ENCODE results near the gene MMP25. TPM values are rescaled to one million over a fixed set of nuclear protein-coding genes. Genes with fewer than 3 reads are reported as not detected.

Gene MMP25
- total and polyA plus RNA-seq, 10 of the 15 experiments (the other 5 are each of a cell fraction or from before 2014, with no cell fraction given): 0.03 to 0.36 (median 0.13) TPM; not detected in 1

DNA sequence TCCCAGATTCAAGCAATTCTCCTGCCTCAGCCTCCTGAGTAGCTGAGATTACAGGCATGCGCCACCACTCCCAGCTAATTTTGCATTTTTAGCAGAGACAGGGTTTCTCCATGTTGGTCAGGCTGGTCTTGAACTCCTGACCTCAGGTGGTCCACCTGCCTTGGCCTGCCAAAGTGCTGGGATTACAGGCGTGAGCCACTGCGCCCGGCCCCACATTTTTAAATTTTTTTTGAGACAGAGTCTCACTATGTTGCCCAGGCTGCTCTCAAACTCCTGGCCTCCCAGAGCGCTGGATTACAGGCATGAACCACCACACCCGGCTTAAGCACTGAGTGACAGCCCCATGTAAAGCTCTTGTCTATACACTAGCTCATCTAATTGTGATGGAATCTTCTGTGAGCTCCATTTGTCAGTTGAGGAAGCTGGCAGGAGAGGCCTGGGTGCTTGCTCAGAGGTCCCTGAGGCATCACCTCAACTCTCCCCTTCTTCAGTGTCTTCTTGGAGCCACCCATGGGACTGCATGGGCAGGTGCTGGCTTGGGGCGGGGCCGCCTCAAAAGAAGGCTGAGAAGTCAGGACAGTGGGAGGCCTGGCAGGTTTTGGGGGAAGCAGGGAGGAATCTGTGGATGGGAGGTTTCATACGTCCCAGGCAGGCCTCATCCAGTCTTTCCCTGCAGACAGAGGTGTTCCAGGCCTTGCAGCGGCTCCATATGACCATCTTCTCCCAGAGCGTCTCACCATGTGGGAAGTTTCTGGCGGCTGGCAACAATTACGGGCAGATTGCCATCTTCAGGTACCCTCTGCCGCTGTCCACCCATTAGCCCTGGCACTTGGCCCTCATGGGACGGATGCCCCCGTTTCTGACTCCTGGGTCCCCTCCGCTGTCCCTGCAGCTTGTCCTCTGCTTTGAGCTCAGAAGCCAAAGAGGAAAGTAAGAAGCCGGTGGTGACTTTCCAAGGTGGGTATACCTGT, 21.0 kb upstream of the MMP25 start:
- Histone ChIP-seq H2AFZ (ENCODE audit: control insufficient read depth, low read depth, low read length) (no peak overlapping the region), H4K20me1 (ENCODE audit: control insufficient read depth, insufficient read depth) (0 out of 2 replicates have a peak, but pooled peaks cover 3% of the 10 kb centered on the region), H3K9ac (ENCODE audit: control insufficient read depth, insufficient read depth, low read length) (no peak overlapping the region), H3K9me3 (replicated peaks; ENCODE audit: control insufficient read depth, insufficient read depth, low read length) (no peaks in the 10 kb centered on the region), H3K4me3 (no peak overlapping the region), H3K4me1 (ENCODE audit: control insufficient read depth, insufficient read depth, low read length) (peaks cover 25% of the 10 kb centered on the region), H3K79me2 (ENCODE audit: control insufficient read depth, insufficient read depth, low read length) (no peaks in the 10 kb centered on the region), H3K4me2 (ENCODE audit: control insufficient read depth, insufficient read depth) (no peak overlapping the region), H3K27ac (ENCODE audit: control insufficient read depth, insufficient read depth) (no peak overlapping the region), H3K27me3 (replicated peaks in 1 of 2; ENCODE audit: control insufficient read depth in 2 of 2, insufficient read depth in 2 of 2, low read length in 1 of 2) (peaks cover 6 to 8% of the 10 kb centered on the region in 2 experiments), H3K36me3 (ENCODE audit: control insufficient read depth in 2 of 2, insufficient read depth in 2 of 2, low read length in 1 of 2) (peaks cover 4 to 7% of the 10 kb centered on the region in 2 experiments; a peak in 3 of 4 replicates)
- DNase-seq (ENCODE audit: low read depth, low spot score): no peak
- CTCF ChIA-PET: interaction anchor here (1.1 to 18.2 kb wide), 4 partner anchors 16 to 105 kb away, joined by 3 to 421 read pairs (median 6); no protein-coding TSS in a partner anchor
- no peak for TF ChIP-seq SPI1 (IDR thresholded peaks at IDR 0.05; ENCODE audit: borderline replicate concordance, insufficient read depth, low read depth, low read length)
- TF ChIP-seq IKZF1 (conservative IDR thresholded peaks at IDR 0.05): no peak
- TF ChIP-seq, protein P1, sequence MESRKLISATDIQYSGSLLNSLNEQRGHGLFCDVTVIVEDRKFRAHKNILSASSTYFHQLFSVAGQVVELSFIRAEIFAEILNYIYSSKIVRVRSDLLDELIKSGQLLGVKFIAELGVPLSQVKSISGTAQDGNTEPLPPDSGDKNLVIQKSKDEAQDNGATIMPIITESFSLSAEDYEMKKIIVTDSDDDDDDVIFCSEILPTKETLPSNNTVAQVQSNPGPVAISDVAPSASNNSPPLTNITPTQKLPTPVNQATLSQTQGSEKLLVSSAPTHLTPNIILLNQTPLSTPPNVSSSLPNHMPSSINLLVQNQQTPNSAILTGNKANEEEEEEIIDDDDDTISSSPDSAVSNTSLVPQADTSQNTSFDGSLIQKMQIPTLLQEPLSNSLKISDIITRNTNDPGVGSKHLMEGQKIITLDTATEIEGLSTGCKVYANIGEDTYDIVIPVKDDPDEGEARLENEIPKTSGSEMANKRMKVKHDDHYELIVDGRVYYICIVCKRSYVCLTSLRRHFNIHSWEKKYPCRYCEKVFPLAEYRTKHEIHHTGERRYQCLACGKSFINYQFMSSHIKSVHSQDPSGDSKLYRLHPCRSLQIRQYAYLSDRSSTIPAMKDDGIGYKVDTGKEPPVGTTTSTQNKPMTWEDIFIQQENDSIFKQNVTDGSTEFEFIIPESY (IDR thresholded peaks at IDR 0.05): no peak
- TF ChIP-seq ZZZ3 (IDR thresholded peaks at IDR 0.05; ENCODE audit: control insufficient read depth, insufficient read length, low read depth): no peak
- no peak for TF ChIP-seq CHD1 (IDR thresholded peaks at IDR 0.05; ENCODE audit: low read depth, low read length)
- TF ChIP-seq POLR2AphosphoS5 (IDR thresholded peaks at IDR 0.05; ENCODE audit: low read length): no peak
- no peak for TF ChIP-seq RB1 (IDR thresholded peaks at IDR 0.05; ENCODE audit: borderline replicate concordance)
- TF ChIP-seq, protein P2, sequence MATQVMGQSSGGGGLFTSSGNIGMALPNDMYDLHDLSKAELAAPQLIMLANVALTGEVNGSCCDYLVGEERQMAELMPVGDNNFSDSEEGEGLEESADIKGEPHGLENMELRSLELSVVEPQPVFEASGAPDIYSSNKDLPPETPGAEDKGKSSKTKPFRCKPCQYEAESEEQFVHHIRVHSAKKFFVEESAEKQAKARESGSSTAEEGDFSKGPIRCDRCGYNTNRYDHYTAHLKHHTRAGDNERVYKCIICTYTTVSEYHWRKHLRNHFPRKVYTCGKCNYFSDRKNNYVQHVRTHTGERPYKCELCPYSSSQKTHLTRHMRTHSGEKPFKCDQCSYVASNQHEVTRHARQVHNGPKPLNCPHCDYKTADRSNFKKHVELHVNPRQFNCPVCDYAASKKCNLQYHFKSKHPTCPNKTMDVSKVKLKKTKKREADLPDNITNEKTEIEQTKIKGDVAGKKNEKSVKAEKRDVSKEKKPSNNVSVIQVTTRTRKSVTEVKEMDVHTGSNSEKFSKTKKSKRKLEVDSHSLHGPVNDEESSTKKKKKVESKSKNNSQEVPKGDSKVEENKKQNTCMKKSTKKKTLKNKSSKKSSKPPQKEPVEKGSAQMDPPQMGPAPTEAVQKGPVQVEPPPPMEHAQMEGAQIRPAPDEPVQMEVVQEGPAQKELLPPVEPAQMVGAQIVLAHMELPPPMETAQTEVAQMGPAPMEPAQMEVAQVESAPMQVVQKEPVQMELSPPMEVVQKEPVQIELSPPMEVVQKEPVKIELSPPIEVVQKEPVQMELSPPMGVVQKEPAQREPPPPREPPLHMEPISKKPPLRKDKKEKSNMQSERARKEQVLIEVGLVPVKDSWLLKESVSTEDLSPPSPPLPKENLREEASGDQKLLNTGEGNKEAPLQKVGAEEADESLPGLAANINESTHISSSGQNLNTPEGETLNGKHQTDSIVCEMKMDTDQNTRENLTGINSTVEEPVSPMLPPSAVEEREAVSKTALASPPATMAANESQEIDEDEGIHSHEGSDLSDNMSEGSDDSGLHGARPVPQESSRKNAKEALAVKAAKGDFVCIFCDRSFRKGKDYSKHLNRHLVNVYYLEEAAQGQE (IDR thresholded peaks at IDR 0.05; ENCODE audit: low read depth, low read length): no peak
- TF ChIP-seq SRF (IDR thresholded peaks at IDR 0.05; ENCODE audit: low read depth in 2 of 2, low read length in 2 of 2): no peak
- POLR2A ChIA-PET: interaction anchor here (0.7 to 1.2 kb wide), 4 partner anchors 17 to 73 kb away, joined by 3 to 9 read pairs (median 4); no protein-coding TSS in a partner anchor
- no peak for ATAC-seq
- RAD21 ChIA-PET (ENCODE audit: unreplicated experiment): interaction anchor here (0.7 to 4.4 kb wide), 2 partner anchors 21 to 154 kb away, joined by 4 to 34 read pairs; no protein-coding TSS in a partner anchor
- WGBS (ENCODE audit: insufficient coverage, insufficient replicate concordance, low lambda C conversion rate, missing lambda C conversion rate): 82% methylated on average over 17 of the region's 18 CpGs
- SMC1A ChIA-PET (ENCODE audit: uncharacterized antibody, unreplicated experiment): interaction anchor here (1.3 to 10.1 kb wide), 2 partner anchors 20 to 110 kb away, joined by 5 to 91 read pairs; partner anchors contain the start of gene ZNF213
- intact Hi-C loops (cut with micrococcal nuclease; ENCODE audit: unreplicated experiment) (no loop called here), in situ Hi-C loops (cut with MboI) (no loop called here)
- no TSS peak for BruUV-seq (replicated peaks)
- no peak for FAIRE-seq
